DMS53 treated with DMSO at 0.1 percent for 48 hours (cell line): ENCODE data around the gene PRMT7.
A peak's percentile ranks its signal among the peaks of the same experiment; 100 is the strongest.

Experiments used
- DNase-seq: peaks from one replicate; lab custom pipeline; 2025; ENCODE audit not compliant: unreplicated experiment; lab: John Stamatoyannopoulos, UW

PRMT7 gene, protein sequence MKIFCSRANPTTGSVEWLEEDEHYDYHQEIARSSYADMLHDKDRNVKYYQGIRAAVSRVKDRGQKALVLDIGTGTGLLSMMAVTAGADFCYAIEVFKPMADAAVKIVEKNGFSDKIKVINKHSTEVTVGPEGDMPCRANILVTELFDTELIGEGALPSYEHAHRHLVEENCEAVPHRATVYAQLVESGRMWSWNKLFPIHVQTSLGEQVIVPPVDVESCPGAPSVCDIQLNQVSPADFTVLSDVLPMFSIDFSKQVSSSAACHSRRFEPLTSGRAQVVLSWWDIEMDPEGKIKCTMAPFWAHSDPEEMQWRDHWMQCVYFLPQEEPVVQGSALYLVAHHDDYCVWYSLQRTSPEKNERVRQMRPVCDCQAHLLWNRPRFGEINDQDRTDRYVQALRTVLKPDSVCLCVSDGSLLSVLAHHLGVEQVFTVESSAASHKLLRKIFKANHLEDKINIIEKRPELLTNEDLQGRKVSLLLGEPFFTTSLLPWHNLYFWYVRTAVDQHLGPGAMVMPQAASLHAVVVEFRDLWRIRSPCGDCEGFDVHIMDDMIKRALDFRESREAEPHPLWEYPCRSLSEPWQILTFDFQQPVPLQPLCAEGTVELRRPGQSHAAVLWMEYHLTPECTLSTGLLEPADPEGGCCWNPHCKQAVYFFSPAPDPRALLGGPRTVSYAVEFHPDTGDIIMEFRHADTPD

DNA sequence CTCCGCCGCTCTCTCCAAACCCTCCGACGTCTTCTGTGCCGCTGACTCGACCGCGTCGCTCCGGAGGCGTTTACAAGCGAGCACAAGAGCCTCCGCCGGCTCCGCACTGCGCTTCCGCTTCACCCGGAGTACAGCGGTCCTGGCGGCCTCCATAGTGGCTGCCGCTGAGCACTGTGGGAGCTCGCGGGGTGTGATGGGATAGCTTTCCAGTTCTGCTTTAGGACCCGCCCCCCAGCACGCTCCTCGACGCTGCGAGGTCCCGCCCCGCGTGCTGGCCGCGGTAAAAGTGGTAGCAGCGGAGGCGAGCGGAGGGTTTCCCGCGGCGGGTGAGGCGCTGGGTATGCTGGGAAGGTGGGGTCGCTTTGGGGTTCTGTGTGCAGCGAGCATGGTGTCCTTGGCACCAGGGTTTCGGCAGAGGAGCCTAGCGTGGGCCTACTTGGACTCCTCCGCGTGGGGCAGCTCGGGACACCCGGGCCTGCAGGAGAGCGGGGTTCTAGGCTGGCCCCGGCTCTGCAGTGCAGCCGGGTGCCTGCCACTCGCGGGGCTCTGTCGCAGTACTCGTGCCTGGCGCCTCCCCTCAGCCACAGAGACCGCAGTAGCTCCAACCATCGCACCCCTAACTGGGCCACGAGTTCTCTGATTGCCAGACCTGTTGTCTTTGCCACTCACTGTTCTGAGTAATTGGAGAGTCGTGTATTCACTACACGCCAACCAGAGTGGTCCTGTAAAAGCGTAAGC is at the start of gene PRMT7, which contains the start of gene SLC7A6OS:
Gene PRMT7, plus strand, starts transcription at position 246 of the 738 bp plus-strand sequence. CDS start 4,961 bp downstream, outside the sequence.
Gene SLC7A6OS, minus strand, starts transcription at position 173 of the 738 bp plus-strand sequence. Its CDS starts 20 bp downstream, at position 153.
- peak; percentile 65 for DNase-seq

DNA sequence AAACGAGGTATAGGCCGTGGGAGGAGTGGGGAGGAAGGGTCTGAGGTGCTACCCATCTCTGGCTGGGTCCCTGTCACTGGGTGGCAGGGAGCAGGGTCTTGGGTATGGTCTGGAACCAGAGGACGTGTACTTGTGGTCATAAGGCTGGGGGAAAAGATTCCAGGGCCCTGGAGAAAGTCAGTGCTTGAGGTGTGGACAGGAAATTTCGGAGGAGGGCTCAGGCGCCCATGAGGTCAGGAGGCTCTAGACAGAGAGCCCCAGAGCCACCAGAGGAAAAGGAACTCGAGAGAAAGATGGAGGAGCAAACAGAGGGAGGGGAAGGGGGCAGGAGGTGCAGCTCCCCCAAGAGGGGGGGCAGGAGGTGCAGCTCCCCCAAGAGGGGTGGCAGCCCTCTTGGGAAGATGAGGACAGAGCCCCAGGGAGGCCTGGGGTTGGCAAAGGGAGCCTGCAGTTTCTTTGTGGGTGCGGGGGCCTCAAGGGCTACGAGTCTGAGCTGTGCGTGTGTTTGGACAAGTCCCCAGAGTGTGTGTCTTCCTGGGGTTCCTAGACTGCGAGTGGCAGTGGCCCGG is 47.2 kb upstream of the PRMT7 start:
- no peak for DNase-seq

DNA sequence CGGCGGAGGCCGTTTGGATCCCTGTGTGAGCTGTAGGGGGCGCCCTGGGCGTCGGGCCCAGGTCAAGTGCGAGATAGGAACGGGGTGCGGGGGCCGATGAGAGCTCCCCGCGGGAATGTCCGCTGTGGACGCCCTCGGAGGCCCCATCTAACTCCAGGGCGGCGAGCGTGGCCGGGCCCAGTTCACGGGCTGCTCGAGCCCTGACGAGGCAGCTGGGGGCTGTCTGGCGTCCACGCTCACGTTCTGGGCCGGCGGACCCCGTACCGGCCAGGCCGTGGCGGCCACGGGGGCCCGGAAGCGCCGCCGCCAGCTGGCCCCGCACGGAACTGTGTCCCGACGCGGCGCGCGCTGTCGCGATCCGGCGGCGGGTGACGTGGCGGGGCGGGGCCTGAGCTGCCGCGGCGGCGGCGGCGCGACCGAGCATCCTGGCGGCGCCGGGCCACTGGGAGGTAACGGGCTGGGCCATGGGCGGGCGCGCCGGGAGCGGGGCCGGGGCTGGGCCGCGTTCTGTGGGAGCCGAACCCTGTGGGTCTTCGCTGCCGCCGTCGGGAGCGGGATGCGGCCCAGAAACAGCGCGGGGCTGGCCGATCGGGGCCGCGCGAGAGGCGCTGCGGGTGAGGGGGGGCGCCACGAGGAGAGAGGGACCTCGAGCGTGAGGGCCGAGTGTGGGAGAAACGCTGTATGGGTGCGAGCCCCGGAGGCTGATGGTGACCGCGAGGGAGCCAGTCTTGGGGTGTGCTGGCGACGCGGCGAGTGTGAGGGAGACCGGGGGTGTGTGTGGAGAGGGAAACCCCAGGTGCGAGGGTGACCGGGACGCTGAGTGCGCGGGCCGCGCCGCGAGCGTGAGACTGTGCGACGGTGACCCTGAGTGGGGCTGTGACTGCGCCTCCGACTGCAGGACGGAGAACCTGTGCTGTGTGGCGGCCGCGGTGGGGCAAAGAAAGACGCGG is 46.4 kb upstream of the PRMT7 start, which contains the start of gene SLC7A6:
Gene SLC7A6, plus strand, starts transcription at position 399 of the 950 bp plus-strand sequence. CDS start 10,201 bp downstream, outside the sequence.
- peak; percentile 10 for DNase-seq

DNA sequence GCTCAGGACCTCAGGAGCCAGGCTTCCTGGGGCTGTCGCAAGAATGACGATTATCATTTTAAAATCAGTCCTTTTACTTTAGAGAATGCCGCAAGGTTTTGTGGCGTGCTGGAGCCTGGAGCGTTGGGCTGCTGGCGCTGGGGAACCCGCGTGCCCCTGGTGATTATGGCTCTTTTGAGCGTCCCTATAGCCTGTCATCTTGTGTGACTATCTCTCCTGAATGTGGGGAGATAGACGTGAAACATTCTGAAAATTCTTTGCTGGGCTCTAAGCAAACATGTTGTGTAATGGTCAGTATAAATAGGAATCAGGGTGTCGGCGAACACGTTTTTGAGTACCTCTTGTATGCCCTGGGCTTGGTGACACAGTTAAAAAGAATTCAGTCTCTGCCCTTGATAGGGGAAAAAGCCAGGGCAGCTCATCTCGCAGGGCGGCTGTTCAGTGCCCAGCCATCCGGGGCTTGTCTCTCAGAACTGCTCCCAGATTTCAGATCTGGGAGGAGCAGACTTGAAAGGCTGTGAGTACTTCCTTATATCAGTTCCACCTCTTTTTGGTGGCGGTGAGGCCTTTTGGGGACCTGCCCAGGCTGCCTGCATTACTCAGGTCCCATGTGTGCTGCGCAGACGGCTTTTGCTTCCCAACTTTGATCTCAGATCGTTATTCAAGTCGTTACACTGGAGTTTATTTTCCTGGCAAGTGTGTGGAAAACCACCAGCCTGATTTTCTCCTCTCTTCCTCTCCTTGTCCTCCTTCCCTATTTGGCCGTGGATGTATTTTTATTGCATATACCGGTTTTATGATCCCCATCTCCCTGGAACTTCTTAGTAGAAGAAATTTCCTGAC is 45.5 kb upstream of the PRMT7 start:
- peak; percentile 27 for DNase-seq

DNA sequence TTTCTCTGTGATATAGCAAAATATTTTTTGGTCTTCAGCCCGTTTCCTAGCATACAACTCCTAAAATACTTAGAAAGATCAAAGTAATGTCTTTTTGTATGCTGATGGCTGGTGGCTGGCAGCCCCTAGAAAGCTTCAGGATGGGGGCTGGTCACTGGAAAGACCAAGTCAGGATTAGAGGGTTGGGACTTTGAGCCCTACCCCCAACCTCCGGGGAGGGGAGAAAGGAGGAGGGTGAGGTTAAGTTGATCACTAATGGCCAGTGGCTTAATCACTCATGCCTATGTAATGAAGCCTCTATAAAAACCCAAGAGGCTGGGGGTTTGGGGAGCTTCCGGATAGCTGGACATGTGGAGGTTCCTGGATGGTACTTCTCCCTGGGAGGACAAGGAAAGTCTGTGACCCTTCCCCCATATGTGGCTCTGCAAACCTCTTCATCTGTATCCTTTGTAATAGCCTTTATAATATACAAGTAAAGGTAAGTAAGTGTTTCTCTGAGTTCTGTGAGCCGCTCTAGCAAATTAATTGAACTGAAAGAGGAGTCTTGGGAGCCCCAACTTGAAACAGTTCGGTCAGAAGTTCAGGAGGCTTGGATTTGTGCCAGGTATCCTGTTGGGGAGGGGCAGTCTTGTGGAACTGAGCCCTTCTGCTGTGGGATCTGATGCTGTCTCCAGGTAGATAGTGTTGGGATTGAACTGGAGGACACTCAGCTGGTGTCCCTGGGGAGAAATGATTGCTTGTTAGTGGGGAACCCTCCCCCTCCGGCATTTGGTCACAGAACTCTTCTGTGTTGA is 43.0 kb upstream of the PRMT7 start:
- no peak for DNase-seq

DNA sequence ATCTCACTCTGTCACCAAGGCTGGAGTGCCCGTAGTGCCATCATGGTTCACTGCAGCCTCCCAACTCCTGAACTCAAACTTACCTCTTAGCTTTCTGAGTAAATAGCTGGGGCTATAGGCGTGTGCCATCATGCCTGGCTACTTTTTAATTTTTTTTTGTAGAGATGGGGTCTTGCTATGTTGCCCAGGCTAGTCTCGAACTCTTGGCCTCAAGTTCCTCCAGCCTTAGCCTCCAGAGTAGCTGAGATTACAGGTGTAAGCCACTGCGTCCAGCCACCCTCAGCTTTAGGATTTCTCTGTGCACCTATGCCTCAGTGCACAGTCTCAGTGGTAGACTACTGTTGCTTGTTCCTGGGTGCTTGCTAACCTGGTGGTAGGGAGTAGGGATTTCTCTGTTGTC is 41.0 kb upstream of the PRMT7 start:
- DNase-seq, result no peak

DNA sequence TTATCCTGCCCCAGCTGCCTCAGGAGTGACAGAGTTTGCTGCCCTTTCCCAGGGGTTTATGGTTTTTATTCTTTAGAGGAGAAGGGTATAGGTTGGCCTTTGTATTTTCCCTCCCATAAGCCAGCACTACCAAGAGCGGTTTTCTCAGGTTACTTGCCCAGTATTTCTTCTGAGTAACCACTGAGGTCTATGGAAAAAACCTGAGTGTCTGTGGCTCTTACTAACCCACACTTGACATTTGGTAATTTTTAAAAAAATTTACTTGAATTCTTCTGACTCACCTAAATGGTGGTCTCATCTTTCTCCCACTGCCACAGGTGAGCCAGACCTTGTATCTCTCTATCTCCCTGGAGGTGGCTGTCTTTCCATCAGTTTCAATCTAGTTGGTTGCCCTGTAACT is 40.5 kb upstream of the PRMT7 start:
- DNase-seq, result no peak

DNA sequence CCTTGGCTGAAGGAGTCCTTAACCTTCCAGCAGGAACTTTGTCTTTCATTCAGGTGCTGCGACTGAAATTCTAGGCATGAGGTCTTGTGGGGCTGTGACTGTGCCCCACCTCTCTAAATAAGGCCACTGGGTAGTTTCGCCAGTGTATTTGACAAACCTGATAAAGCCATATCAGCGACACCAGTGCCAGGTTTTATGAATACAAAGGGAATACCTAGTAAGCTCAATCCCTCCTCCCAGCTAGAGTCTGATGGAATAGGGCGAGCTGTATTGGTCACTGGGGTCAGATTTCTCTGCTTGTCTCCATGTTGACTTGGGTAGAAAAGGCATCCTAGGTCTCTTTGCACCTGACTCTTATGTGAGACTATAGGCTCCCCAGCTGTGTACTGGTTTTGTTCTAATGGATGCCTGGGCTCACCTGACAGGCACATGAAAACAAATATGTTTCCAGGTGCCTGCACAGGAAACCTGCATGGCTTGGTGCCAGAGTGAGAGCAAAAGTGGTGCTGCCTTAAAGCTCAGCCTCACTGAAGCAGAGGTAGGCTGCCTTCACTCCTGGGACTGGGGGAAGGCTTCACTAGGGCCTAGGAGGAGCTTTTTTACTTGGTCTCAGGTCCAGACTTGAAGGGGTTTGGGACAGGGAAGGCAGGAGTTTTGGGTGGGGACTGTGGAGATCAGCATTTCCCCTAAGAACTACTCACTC is 38.2 kb upstream of the PRMT7 start:
- DNase-seq, result no peak

DNA sequence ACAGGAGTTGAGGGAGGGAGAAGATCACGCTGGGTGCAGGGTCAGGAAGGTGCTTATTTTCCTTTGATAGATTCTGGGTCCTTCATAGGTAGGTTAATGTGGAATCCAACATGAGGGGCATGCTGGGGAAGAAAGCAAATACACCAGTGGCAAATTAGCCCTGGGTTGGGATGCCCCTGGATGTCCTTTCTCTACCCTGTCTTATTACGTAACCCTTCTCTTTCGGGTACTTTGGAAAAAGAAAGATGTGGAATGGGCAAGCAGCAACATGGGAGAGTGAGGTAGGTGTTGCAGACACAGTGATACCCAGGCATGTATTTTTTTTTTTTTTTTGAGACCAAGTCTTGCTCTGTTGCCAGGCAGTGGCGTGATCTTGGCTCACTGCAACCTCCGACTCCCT is 37.4 kb upstream of the PRMT7 start:
- DNase-seq, result no peak

DNA sequence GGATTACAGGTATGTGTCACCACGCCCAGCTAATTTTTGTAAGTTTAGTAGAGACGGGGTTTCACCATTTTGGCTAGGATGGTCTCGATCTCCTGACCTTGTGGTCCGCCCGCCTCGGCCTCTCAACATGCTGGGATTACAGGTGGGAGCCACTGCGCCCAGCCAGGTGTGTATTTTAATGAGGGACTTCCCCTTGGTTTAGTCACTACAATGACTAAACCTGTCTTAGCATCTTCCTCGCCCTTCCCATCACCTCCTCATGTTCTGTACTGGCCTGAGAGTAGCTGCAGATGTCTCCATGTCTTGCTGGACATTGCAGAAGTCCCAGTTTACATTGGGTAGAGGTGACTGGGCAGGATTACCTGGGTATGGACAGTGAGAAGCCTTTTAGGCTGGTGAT is 36.9 kb upstream of the PRMT7 start:
- DNase-seq, result no peak

DNA sequence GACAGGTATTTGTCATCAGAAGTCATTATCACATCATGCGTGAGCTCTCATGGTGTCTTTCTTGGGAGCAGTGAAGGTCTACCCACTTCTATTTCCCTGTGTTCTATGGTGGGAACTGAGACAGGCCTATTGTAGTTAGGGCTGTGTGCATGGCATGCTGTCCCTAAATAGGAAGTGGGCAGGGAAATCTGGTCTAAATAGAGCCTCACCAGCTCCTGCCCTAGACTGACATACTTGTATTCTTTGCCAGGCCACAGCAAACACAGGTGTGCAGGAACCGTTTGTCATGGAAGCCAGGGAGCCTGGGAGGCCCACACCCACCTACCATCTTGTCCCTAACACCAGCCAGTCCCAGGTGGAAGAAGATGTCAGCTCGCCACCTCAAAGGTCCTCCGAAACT is 36.4 kb upstream of the PRMT7 start:
- no peak for DNase-seq

DNA sequence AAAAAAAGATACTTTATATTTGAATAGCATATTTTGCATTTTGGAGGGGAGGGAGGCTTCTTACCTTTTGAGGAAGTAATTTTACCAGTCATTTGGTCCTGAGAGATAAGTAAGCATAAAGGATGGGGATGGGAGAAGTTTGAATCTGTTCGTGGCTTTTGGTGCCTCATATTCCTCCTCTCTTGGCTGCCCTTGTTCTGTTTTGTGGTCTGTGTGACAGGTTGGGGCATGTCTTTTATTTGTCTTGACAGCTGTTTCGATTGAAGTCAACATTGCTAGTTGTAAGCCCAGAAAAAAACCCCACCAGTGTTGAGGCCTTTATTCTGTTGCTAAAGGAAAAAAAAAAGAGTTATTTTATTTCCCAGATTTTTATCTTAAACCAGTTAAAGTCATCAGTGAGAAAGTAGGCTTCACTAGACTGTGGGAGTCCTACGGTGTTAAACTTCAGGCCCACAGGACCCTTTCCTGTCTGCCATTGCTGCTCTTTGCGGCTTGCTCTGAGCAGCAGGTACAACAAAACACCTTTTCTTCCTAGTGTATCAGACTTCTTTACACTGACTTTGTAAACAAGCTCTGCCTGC is 35.1 kb upstream of the PRMT7 start:
- DNase-seq, result no peak

DNA sequence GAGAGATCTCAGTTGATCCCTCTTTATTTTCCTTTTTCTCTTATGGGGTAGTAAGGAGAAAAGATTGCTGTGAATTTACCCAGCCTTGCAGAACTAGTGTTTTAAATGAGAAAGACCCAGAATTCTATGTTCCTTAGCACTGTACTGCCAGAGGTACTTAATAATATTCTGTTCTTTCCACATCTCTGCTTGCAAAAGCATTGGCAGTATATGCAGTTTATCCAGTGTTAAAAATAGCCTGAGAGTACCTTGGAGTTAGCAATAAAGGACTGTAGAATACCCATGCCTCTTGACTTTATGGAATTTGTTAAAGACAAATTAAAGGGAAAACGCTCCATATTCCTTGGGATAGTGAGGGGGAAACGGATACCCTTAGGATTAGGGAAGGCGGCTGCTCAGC is 34.6 kb upstream of the PRMT7 start:
- no peak for DNase-seq

DNA sequence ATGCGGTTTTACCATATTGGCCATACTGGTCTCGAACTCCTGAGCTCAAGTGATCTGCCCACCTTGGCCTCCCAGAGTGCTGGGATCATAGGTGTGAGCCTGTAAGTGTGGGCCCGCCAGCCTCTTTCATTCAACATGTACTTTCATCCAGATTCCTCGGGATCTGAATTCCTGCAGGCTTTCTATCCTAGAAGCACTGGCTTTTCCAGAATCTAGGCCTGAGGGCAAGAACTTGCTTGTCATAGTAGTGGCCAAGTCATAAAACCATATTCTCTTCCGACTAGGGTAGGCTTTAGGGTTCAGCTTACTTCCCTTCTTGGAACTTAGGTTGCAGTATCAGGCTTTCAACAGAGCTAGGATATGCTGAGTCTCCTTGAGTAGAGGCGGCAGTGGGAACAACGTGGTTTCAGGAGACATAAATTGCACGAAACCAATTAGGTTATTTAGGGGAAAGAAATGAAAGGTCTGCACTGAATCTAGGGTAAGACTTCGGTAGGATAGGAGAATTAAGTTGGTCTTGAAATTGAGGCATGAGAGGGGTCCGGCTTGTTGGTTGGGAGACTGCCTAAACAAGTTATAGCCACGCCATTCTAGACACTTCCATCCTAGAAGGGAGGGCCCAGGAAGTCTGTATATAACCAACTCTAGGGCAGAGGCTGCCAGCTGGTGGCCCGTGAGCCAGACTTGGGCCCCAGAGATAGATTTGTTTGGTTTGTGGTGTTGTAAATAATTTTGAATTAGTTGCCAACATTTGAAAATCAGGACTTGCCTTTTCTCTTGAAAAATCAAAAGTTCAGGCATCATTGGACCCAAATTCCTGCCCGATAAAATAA is 30.9 kb upstream of the PRMT7 start:
- no peak for DNase-seq

DNA sequence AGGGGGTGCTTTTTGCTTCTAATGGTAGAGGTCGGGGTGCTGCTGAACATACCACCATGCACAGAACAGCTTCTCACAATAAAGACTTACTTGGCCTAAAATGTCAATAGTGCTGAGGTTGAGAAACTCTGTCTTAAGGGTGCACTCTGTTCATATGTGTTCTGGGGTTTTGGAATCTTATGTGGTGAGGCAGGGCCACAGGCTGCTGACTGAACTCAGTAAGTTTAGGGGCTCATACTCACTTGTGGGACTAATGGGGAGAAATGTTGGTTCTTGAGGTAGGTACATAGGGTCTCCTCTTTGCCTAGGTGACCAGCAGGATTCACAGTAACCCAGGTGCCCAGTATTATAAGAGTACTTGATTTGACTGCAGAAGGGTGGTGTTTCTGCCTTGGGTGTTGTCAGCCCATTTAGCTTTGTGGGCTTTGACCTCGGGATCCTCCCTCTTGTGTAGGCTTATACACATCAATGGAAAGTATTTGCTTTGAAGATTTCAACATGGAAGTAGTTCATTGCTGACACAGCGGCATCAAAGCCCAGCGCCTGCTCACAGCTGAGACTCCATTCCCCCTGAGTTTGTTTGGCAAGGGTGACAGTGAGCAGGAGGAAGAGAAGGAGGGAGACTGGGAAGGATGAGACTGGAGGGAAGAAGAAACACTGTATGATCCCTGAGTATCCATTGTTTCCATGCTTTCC is 29.3 kb upstream of the PRMT7 start:
- no peak for DNase-seq

DNA sequence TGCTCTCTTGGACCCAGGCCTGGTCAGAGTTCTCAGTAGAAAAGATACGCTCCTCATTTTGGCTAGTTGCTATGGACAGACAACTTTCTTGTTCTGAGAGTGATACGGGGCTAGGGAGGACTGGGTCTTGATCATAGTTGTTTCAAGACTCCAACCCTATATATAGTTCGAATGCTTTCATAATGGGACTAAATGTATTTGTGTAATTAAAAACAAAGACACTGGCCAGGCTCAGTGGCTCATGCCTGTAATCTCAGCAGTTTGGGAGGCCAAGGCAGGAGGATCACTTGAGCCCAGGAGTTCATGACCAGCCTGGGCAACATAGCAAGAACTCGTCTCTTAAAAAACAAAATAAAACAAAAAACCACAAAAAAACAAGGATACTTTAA is 28.8 kb upstream of the PRMT7 start:
- DNase-seq, result no peak
